ENCODE data around the gene PRKCH. TPM values are rescaled to one million over a fixed set of nuclear protein-coding genes. Genes with fewer than 3 reads are reported as not detected.

The PRKCH gene
- total RNA-seq, 1 experiment from 2014 or later, result 2.7 TPM

GRCh38 chr14:61489932-61490331 is 168.6 kb downstream of the PRKCH start:
- ChIA-PET POLR2A (no interaction called here), CTCF (no interaction called here)
- Histone ChIP-seq H3K9me3 (ENCODE audit: control insufficient read depth, insufficient read depth, low read depth, low read length) (no peaks in the 10 kb centered on the region), H3K27me3 (ENCODE audit: control insufficient read depth, insufficient read depth, low read length) (no peaks in the 10 kb centered on the region), H3K27ac (ENCODE audit: low read length) (no peak overlapping the region), H3K36me3 (ENCODE audit: control insufficient read depth, insufficient read depth, low read length) (no peaks in the 10 kb centered on the region), H3K4me1 (ENCODE audit: control insufficient read depth, insufficient read depth, low read length) (no peaks in the 10 kb centered on the region), H3K4me3 (ENCODE audit: low read depth in 2 of 2, low read length in 2 of 2) (no peak overlapping the region)
- intact Hi-C loops (cut with micrococcal nuclease; ENCODE audit: unreplicated experiment) (no loop called here), in situ Hi-C loops (cut with HindIII; ENCODE audit: low pct_unique_long_range_greater_than_20kb, low sequenced_read_pairs) (no loop called here)
- BruUV-seq (replicated peaks), result no TSS peak
- ATAC-seq, result no peak
- DNase-seq (ENCODE audit: low read depth, low spot score), result no peak
- TF ChIP-seq TCF7L2 (IDR thresholded peaks at IDR 0.05; ENCODE audit: low read depth, low read length) (no peak), REST (IDR thresholded peaks at IDR 0.05; ENCODE audit: insufficient read depth in 1 of 2, low read depth in 2 of 2, low read length in 1 of 2) (no peak), SIN3A (IDR thresholded peaks at IDR 0.05; ENCODE audit: borderline replicate concordance, insufficient read depth, low read depth, low read length) (no peak), CTCF (IDR thresholded peaks at IDR 0.05) (no peak), POLR2AphosphoS5 (IDR thresholded peaks at IDR 0.05; ENCODE audit: low read depth, low read length) (no peak)

- TF ChIP-seq TCF7L2 (IDR thresholded peaks at IDR 0.05; ENCODE audit: low read depth, low read length) (no peak), REST (IDR thresholded peaks at IDR 0.05; ENCODE audit: insufficient read depth in 1 of 2, low read depth in 2 of 2, low read length in 1 of 2) (no peak), POLR2AphosphoS5 (IDR thresholded peaks at IDR 0.05; ENCODE audit: low read depth, low read length) (no peak), SIN3A (IDR thresholded peaks at IDR 0.05; ENCODE audit: borderline replicate concordance, insufficient read depth, low read depth, low read length) (no peak)
- Histone ChIP-seq H3K9me3 (ENCODE audit: control insufficient read depth, insufficient read depth, low read depth, low read length) (no peaks in the 10 kb centered on the region), H3K27ac (ENCODE audit: low read length) (no peak overlapping the region), H3K36me3 (ENCODE audit: control insufficient read depth, insufficient read depth, low read length) (no peaks in the 10 kb centered on the region), H3K4me1 (ENCODE audit: control insufficient read depth, insufficient read depth, low read length) (no peaks in the 10 kb centered on the region), H3K27me3 (ENCODE audit: control insufficient read depth, insufficient read depth, low read length) (no peaks in the 10 kb centered on the region), H3K4me3 (ENCODE audit: low read depth in 2 of 2, low read length in 2 of 2) (no peak overlapping the region)
- intact Hi-C loops (cut with micrococcal nuclease; ENCODE audit: unreplicated experiment), result no loop called here
- in situ Hi-C loops (cut with HindIII; ENCODE audit: low pct_unique_long_range_greater_than_20kb, low sequenced_read_pairs), result no loop called here
- CTCF ChIA-PET, result no interaction called here
- ATAC-seq (no peak), DNase-seq (ENCODE audit: low read depth, low spot score) (no peak)
- POLR2A ChIA-PET, result no interaction called here
- BruUV-seq (replicated peaks), result no TSS peak
Observed at GRCh38 chr14:61491224-61491623, 169.8 kb downstream of the PRKCH start.

Measured in Panc1 (cell line).